ENCODE results near the gene PDCD10. TPM values are rescaled to one million over a fixed set of nuclear protein-coding genes. Genes with fewer than 3 reads are reported as not detected.

The PDCD10 gene
- total RNA-seq, 4 donors from 2014 or later, result 53.9 to 99.9 (median 78.8) TPM

DNA sequence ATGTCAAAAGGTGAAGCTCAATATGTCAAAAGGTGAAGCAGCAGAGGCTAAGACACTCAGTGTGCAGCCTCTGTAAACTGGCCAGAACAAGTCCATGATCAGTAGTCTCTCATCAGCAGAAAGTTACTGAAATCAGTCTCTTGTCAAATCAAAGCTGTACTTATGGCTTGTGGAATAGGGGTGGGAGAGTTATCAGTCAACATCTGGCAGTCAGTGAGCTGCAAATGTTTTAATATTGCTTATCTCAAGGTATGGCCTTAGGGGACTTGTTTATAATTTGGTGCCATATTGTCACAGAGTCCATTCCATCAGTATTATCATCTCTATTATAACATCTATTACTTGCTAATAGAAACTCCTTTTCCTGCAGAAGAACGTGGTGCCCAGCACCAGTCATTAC lies 66.0 kb downstream of the PDCD10 start:
- no peak overlapping the region for H3K27ac ChIP-seq
- H3K36me3 ChIP-seq, result no peaks in the 10 kb centered on the region
- H3K9me3 ChIP-seq, result no peaks in the 10 kb centered on the region
- DNase-seq, result no peak
- TF ChIP-seq POLR2A (IDR thresholded peaks at IDR 0.05), result no peak
- TF ChIP-seq, protein P1, sequence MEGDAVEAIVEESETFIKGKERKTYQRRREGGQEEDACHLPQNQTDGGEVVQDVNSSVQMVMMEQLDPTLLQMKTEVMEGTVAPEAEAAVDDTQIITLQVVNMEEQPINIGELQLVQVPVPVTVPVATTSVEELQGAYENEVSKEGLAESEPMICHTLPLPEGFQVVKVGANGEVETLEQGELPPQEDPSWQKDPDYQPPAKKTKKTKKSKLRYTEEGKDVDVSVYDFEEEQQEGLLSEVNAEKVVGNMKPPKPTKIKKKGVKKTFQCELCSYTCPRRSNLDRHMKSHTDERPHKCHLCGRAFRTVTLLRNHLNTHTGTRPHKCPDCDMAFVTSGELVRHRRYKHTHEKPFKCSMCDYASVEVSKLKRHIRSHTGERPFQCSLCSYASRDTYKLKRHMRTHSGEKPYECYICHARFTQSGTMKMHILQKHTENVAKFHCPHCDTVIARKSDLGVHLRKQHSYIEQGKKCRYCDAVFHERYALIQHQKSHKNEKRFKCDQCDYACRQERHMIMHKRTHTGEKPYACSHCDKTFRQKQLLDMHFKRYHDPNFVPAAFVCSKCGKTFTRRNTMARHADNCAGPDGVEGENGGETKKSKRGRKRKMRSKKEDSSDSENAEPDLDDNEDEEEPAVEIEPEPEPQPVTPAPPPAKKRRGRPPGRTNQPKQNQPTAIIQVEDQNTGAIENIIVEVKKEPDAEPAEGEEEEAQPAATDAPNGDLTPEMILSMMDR (IDR thresholded peaks at IDR 0.05), result no peak
- no peaks in the 10 kb centered on the region for H3K27me3 ChIP-seq
- H3K4me3 ChIP-seq, result no peak overlapping the region
- no peaks in the 10 kb centered on the region for H3K4me1 ChIP-seq

- Histone ChIP-seq H3K4me1 (no peaks in the 10 kb centered on the region), H3K36me3 (no peaks in the 10 kb centered on the region), H3K4me3 (no peak overlapping the region), H3K9me3 (no peaks in the 10 kb centered on the region), H3K27me3 (no peaks in the 10 kb centered on the region), H3K27ac (no peak overlapping the region)
- TF ChIP-seq POLR2A (IDR thresholded peaks at IDR 0.05), result no peak
- no peak for DNase-seq
These were observed 68.1 kb downstream of the PDCD10 start for GRCh38 chr3:167666563-167666962.

- Histone ChIP-seq H3K36me3 (no peaks in the 10 kb centered on the region), H3K27ac (no peak overlapping the region), H3K4me1 (no peaks in the 10 kb centered on the region), H3K27me3 (no peaks in the 10 kb centered on the region), H3K4me3 (no peak overlapping the region), H3K9me3 (no peaks in the 10 kb centered on the region)
- no peak for TF ChIP-seq POLR2A (IDR thresholded peaks at IDR 0.05)
- TF ChIP-seq, protein P1 (IDR thresholded peaks at IDR 0.05), result no peak
- no peak for DNase-seq
These were observed 71.7 kb downstream of the PDCD10 start for GRCh38 chr3:167662919-167663400.

- H3K27me3 ChIP-seq, result no peaks in the 10 kb centered on the region
- TF ChIP-seq, protein P1 (IDR thresholded peaks at IDR 0.05), result no peak
- no peak for TF ChIP-seq POLR2A (IDR thresholded peaks at IDR 0.05)
- H3K27ac ChIP-seq, result peak overlapping the region in 1 of 4 donors; percentile 21
- H3K4me1 ChIP-seq, result no peaks in the 10 kb centered on the region
- H3K9me3 ChIP-seq, result no peaks in the 10 kb centered on the region
- DNase-seq, result no peak
- peak overlapping the region in 1 of 4 donors; percentile 30 for H3K4me3 ChIP-seq
- no peaks in the 10 kb centered on the region for H3K36me3 ChIP-seq
These were observed 76.9 kb downstream of the PDCD10 start for GRCh38 chr3:167657684-167658225.

DNA sequence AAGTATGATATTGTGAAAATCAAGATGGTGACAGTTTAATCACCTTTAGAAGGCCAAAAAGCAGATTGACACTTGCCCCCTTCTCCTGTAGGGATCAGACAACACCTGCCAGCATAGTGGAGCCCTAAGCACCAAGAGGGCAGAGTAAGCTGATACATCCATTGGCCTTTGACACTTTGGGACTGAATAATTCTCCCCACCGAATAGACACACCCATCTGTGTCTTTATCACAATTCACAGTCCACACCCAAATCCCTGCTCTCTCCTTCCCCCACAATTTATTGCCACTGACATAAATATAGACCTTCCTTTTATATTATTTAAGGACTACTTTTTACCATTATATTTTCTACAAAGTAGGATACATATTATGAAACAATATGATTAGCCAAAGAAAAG lies 77.9 kb downstream of the PDCD10 start:
- DNase-seq, result peak in 1 of 3 donors; percentile 49
- Histone ChIP-seq H3K27me3 (no peaks in the 10 kb centered on the region), H3K4me1 (no peaks in the 10 kb centered on the region), H3K27ac (no peak overlapping the region), H3K36me3 (no peaks in the 10 kb centered on the region), H3K4me3 (peak overlapping the region in 1 of 4 donors; percentile 30), H3K9me3 (no peaks in the 10 kb centered on the region)
- TF ChIP-seq POLR2A (IDR thresholded peaks at IDR 0.05), result no peak
- TF ChIP-seq, protein P1 (IDR thresholded peaks at IDR 0.05), result no peak

- no peak for DNase-seq
- Histone ChIP-seq H3K36me3 (no peaks in the 10 kb centered on the region), H3K27me3 (no peaks in the 10 kb centered on the region), H3K4me1 (peaks cover 0 to 6% (median 0%) of the 10 kb centered on the region in 4 donors), H3K27ac (no peak within 1 kb of the TSS), H3K4me3 (no peak within 1 kb of the TSS), H3K9me3 (no peaks in the 10 kb centered on the region)
- TF ChIP-seq, protein P1 (IDR thresholded peaks at IDR 0.05), result no peak
- no peak for TF ChIP-seq POLR2A (IDR thresholded peaks at IDR 0.05)
These were observed 80.9 kb downstream of the PDCD10 start, which contains the start of gene WDR49 for GRCh38 chr3:167653760-167654159. Gene WDR49, minus strand, starts transcription at chr3:167653942. Its CDS starts 517 bp downstream, at chr3:167653425.

Data from Peyer's patch (tissue), 4 donors.